ENCODE results near the gene BCORL1.

GRCh38 chrX:130090364-130090763 is 107.9 kb downstream of the BCORL1 start:
- no peak for TF ChIP-seq ZBTB33 (IDR thresholded peaks at IDR 0.05; ENCODE audit: borderline replicate concordance, low read depth)
- TF ChIP-seq CTCF (IDR thresholded peaks at IDR 0.05) = no peak
- TF ChIP-seq, protein P1, sequence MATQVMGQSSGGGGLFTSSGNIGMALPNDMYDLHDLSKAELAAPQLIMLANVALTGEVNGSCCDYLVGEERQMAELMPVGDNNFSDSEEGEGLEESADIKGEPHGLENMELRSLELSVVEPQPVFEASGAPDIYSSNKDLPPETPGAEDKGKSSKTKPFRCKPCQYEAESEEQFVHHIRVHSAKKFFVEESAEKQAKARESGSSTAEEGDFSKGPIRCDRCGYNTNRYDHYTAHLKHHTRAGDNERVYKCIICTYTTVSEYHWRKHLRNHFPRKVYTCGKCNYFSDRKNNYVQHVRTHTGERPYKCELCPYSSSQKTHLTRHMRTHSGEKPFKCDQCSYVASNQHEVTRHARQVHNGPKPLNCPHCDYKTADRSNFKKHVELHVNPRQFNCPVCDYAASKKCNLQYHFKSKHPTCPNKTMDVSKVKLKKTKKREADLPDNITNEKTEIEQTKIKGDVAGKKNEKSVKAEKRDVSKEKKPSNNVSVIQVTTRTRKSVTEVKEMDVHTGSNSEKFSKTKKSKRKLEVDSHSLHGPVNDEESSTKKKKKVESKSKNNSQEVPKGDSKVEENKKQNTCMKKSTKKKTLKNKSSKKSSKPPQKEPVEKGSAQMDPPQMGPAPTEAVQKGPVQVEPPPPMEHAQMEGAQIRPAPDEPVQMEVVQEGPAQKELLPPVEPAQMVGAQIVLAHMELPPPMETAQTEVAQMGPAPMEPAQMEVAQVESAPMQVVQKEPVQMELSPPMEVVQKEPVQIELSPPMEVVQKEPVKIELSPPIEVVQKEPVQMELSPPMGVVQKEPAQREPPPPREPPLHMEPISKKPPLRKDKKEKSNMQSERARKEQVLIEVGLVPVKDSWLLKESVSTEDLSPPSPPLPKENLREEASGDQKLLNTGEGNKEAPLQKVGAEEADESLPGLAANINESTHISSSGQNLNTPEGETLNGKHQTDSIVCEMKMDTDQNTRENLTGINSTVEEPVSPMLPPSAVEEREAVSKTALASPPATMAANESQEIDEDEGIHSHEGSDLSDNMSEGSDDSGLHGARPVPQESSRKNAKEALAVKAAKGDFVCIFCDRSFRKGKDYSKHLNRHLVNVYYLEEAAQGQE (IDR thresholded peaks at IDR 0.05; ENCODE audit: low read depth, low read length) = no peak
- no peak for TF ChIP-seq POLR2AphosphoS5 (IDR thresholded peaks at IDR 0.05; ENCODE audit: low read depth, low read length)
- TF ChIP-seq FOSL2 (IDR thresholded peaks at IDR 0.05; ENCODE audit: borderline replicate concordance, low read depth) = no peak
- TF ChIP-seq, protein P2, sequence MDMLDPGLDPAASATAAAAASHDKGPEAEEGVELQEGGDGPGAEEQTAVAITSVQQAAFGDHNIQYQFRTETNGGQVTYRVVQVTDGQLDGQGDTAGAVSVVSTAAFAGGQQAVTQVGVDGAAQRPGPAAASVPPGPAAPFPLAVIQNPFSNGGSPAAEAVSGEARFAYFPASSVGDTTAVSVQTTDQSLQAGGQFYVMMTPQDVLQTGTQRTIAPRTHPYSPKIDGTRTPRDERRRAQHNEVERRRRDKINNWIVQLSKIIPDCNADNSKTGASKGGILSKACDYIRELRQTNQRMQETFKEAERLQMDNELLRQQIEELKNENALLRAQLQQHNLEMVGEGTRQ (IDR thresholded peaks at IDR 0.05; ENCODE audit: borderline replicate concordance, low read depth, low read length) = no peak
- TF ChIP-seq FOXM1 (IDR thresholded peaks at IDR 0.05; ENCODE audit: low read depth) = no peak
- TF ChIP-seq EZH2phosphoT487 (IDR thresholded peaks at IDR 0.05; ENCODE audit: borderline replicate concordance, low read depth) = no peak

Data from SK-N-SH (cell line).